WI38 (cell line): ENCODE measurements around the gene TMEM273.

Experiments
- H3K4me3 ChIP-seq: 2 replicates; pipeline ENCODE4 v1.5.1; 2011; ENCODE audit warnings: low read depth, mild to moderate bottlenecking, control low read depth, low read length
- TF ChIP-seq, protein P1 (sequence below): IDR thresholded peaks from 2 replicates; pipeline ENCODE4 v1.5.1; 2012; ENCODE audit warnings: low read depth, mild to moderate bottlenecking, control low read depth, low read length

The TMEM273 gene

DNA sequence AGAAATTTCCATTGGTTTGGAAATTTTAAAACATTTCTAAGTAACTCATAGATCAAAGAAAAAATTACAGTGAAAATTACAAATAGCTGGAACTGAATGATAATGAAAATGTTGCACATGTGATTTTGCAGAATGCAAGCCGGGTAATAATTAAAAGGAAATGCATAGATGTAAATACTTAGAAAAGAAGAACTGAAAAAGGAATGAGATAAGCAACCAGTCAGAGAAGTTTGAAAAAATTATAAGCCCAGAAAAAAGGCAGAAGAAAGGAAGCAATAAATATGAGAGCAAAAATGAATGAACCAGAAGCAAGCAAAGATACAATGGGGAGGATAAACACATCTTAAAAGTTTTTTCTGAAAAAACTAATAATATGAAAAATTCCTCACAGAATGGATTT, 3.2 kb upstream of the TMEM273 start:
- TF ChIP-seq, protein P1, sequence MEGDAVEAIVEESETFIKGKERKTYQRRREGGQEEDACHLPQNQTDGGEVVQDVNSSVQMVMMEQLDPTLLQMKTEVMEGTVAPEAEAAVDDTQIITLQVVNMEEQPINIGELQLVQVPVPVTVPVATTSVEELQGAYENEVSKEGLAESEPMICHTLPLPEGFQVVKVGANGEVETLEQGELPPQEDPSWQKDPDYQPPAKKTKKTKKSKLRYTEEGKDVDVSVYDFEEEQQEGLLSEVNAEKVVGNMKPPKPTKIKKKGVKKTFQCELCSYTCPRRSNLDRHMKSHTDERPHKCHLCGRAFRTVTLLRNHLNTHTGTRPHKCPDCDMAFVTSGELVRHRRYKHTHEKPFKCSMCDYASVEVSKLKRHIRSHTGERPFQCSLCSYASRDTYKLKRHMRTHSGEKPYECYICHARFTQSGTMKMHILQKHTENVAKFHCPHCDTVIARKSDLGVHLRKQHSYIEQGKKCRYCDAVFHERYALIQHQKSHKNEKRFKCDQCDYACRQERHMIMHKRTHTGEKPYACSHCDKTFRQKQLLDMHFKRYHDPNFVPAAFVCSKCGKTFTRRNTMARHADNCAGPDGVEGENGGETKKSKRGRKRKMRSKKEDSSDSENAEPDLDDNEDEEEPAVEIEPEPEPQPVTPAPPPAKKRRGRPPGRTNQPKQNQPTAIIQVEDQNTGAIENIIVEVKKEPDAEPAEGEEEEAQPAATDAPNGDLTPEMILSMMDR: no peak

DNA sequence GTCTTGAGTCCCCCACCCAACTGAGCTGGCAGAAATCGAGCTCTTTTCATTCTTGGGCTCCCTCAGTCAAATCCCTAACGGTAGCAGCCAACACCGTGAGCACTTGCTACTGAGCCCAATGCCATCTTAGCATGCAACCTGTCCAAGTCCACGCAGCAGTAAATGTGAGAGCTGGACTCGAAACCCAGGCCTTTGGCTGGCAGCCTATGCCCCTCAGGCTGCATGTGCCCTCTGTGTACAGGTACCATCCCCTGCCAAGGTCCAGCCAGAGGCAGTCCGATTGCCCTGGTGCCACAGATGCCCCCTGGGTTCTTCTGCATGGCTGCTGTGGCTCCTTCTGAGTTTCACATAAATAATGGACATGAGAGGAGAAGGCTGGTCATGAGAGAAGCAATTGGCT, 1.2 kb upstream of the TMEM273 start:
- TF ChIP-seq, protein P1: no peak
- no peak overlapping the region for H3K4me3 ChIP-seq

More for the DNA sequence above, 3.2 kb upstream of the TMEM273 start:
- H3K4me3 ChIP-seq: no peak overlapping the region

DNA sequence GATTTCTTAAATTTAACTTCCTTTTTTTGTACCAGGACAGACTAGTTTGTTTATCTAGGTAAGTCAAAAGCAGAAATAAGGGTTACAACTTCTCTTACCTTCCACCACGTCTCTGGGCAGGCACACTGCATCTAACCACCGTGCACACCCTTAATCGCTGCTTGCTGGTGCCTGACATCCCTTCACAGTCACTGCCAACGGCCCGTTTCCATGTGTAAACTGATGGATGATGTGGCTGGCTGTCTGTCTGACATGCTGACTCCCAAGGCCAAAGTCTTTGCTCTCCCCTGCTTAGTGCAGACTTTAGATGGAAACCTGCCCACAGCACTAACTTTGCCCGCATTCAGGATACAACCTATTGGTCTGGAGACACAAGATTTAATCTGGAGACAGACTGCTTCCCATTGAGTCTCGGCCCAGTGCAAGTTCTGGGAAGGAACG, 1.1 kb downstream of the TMEM273 start:
- TF ChIP-seq, protein P1: no peak
- H3K4me3 ChIP-seq: no peak overlapping the region

DNA sequence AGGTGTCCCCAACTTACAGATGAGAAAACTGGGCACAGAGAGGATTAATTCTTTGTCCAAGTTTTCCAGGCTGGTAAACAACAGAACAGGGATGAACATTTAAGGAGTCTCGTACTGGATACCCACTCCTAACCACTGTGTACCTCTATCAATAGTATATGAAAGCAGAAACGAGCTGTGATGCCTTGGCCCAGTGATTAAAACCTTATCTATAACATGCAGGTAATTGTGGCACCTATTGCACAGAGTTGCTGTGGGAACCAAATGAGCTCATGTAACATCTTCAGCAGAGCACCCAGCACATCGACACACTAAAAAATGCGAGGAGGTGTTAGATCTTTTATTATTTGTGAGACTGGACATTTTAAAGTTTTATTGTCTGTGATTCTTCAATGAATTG, 1.6 kb downstream of the TMEM273 start:
- no peak overlapping the region for H3K4me3 ChIP-seq
- TF ChIP-seq, protein P1: no peak

DNA sequence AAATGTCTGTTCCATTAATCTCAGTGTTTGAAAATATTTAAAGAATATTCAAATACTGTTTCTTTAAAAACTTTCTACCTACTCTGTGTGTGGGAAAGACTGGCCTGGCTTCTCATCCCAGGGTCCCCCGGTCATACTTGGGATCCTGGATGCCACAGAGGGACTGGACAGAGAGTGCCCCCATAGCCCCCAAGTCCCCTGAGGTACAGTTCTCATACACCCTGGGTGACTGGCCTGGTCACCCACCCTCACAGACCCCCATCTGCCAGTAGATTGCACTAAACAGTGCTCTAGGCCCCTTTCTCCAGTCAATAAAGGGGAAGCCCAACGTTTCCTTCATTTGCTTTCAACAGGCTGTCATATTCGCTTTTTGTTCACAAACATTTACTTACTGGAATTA, 3.0 kb downstream of the TMEM273 start:
- TF ChIP-seq, protein P1: no peak
- H3K4me3 ChIP-seq: no peak overlapping the region

DNA sequence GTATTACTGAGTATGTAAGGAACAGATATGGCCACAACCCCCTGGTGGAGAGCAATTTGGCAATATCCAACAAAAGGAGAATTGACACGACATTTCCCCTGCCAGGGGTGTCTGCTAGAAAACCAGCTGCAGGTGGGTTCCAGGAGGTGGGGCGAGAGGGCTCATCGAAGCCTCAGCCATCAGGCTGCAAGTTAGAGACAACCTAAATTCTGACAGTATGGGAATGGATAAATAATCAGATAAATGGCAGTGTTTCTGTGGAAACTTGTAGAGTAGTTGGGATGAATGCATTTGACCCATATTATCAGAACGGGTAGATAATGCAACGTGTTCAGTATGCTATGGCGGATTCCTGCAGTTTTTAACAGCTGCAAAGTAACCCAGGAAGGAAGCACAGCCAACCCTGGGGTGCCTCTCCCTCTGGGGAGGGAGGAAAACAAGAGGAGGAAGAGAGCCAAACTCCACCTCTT, 3.5 kb downstream of the TMEM273 start:
- no peak overlapping the region for H3K4me3 ChIP-seq
- TF ChIP-seq, protein P1: no peak

DNA sequence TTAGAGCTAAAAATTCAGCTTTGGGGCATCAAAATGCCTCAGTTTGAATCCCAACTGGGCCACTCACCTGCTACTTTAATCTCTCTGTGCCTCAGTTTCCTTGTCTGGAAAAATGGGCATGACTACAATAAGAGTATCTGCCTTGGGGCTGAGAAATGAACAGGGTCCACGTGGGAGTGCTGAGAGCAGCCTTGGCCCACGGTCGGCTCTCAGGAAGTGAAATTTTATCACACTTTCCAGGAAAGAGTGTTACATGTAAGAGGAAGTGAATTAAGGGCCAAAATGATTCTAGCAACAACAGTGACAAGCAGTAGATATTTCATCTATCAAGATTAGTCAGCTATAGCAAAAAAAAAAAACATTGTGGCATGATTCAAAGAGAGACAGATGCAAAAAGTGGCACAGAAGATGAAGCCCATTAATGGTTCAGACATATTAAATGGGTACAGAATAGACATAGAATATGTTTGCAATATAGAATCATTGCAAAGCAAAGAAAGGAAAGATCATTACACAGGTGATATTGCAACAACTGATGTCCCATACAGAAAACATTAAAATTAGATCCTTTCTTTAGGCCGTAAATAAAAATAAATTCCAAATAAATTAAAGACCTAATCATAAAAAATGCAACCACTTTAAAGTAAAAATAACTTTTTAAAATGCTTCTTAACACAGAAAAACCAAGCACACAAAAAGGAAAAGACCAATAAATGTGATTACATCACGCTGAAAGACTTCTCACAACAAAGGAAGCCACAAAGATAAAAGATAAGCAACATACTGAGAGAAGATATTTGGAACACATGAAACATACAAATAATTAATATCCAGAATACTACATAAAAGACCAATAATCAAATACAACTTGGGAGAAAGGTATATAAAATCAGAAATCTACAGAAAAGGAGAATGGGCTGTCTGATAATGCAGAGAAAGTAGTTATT, 4.3 kb downstream of the TMEM273 start:
- TF ChIP-seq, protein P1: no peak

More for the DNA sequence above, 4.3 kb downstream of the TMEM273 start:
- H3K4me3 ChIP-seq: no peak overlapping the region
